ENCODE data around the gene PDE11A.

GRCh38 chr2:177629357-177630024 is 443.1 kb downstream of the PDE11A start:
- TF ChIP-seq POLR2A (IDR thresholded peaks at IDR 0.05): no peak
- TF ChIP-seq CTCF (IDR thresholded peaks at IDR 0.05): no peak

Data from esophagus squamous epithelium (tissue), 4 donors.